GM19023 (cell line): ENCODE data around the gene NLK.

Experiments used
- ATAC-seq: cut with Tn5 transposase; IDR thresholded peaks from one replicate; pipeline ENCODE4 v1.9.1; 2021; ENCODE audit warnings: mild to moderate bottlenecking, moderate library complexity; ENCODE audit not compliant: unreplicated experiment

The NLK gene

GRCh38 chr17:28039251-28039650 is 3.2 kb upstream of the NLK start:
- ATAC-seq = no peak

GRCh38 chr17:28040406-28040805 is 2.1 kb upstream of the NLK start:
- no peak for ATAC-seq

- peak; percentile 95 for ATAC-seq
Measured at GRCh38 chr17:28041068-28041843, 1.2 kb upstream of the NLK start.

GRCh38 chr17:28041844-28042656 is 427 bp upstream of the NLK start:
- peak; percentile 16 for ATAC-seq

GRCh38 chr17:28042721-28043291 is 329 bp downstream of the NLK start:
- no peak for ATAC-seq

GRCh38 chr17:28043296-28043695 is 819 bp downstream of the NLK start:
- ATAC-seq = no peak

- ATAC-seq = no peak
Measured at GRCh38 chr17:28043741-28044140, 1.3 kb downstream of the NLK start.

- ATAC-seq = no peak
Measured at GRCh38 chr17:28045304-28045703, 2.8 kb downstream of the NLK start.

- no peak for ATAC-seq
Measured at GRCh38 chr17:28046034-28046825, 3.8 kb downstream of the NLK start.

GRCh38 chr17:28047806-28048205 is 5.3 kb downstream of the NLK start:
- ATAC-seq = no peak

GRCh38 chr17:28049071-28049470 is 6.6 kb downstream of the NLK start:
- ATAC-seq = no peak

GRCh38 chr17:28053044-28053670 is 10.7 kb downstream of the NLK start:
- ATAC-seq = no peak

- ATAC-seq = no peak
Measured at GRCh38 chr17:28053725-28054124, 11.2 kb downstream of the NLK start.

GRCh38 chr17:28055546-28056275 is 13.2 kb downstream of the NLK start:
- ATAC-seq = no peak

GRCh38 chr17:28056276-28056620 is 13.8 kb downstream of the NLK start:
- no peak for ATAC-seq

GRCh38 chr17:28057731-28058246 is 15.3 kb downstream of the NLK start:
- peak; percentile 82 for ATAC-seq

- ATAC-seq = no peak
Measured at GRCh38 chr17:28059675-28060074, 17.2 kb downstream of the NLK start.

GRCh38 chr17:28065706-28066105 is 23.2 kb downstream of the NLK start:
- no peak for ATAC-seq

GRCh38 chr17:28069061-28069460 is 26.6 kb downstream of the NLK start:
- ATAC-seq = no peak

- no peak for ATAC-seq
Measured at GRCh38 chr17:28071179-28071578, 28.7 kb downstream of the NLK start.
